Measurements from ENCODE around the gene MMP17. TPM values are rescaled to one million over a fixed set of nuclear protein-coding genes. Genes with fewer than 3 reads are reported as not detected.

Gene MMP17
- total and polyA plus RNA-seq, 5 donors from 2014 or later, result 0.51 TPM; not detected in 4

GRCh38 chr12:131893605-131894312, 65.6 kb downstream of the MMP17 start:
- H3K27me3 Mint-ChIP-seq, result no peaks in the 10 kb centered on the region
- H3K27ac ChIP-seq (ENCODE audit: insufficient read depth, low read length, poor library complexity, severe bottlenecking), result no peak overlapping the region
- H3K36me3 Mint-ChIP-seq, result no peaks in the 10 kb centered on the region
- no peak overlapping the region for H3K4me3 ChIP-seq (ENCODE audit: low read depth, low read length)
- H3K4me1 ChIP-seq (ENCODE audit: control insufficient read depth, insufficient read depth, low read length, poor library complexity, severe bottlenecking), result peaks cover 18% of the 10 kb centered on the region
- no peaks in the 10 kb centered on the region for H3K27me3 ChIP-seq (ENCODE audit: control insufficient read depth, insufficient read depth, low read length)
- ATAC-seq (ENCODE audit: low read depth in 2 of 2) (no peak), DNase-seq (peak in 1 of 3 donors; percentile 23)
- H3K9me3 Mint-ChIP-seq, result no peaks in the 10 kb centered on the region
- peak overlapping the region in 1 of 3 donors; percentile 43 for H3K27ac Mint-ChIP-seq
- H3K4me3 Mint-ChIP-seq, result peak overlapping the region; percentile 31 to 89 (median 68)
- H3K4me1 Mint-ChIP-seq, result peaks cover 0 to 28% (median 2%) of the 10 kb centered on the region in 4 donors
- H3K36me3 ChIP-seq (ENCODE audit: control insufficient read depth, insufficient read depth, low read length), result no peaks in the 10 kb centered on the region
- no peaks in the 10 kb centered on the region for H3K9me3 ChIP-seq (ENCODE audit: control insufficient read depth in 2 of 2, low read length in 2 of 2)

- Histone ChIP-seq H3K4me1 (ENCODE audit: control insufficient read depth, insufficient read depth, low read length, poor library complexity, severe bottlenecking) (peaks cover 18% of the 10 kb centered on the region), H3K27ac (ENCODE audit: insufficient read depth, low read length, poor library complexity, severe bottlenecking) (peak within 1 kb of the TSS; percentile 61), H3K27me3 (ENCODE audit: control insufficient read depth, insufficient read depth, low read length) (no peaks in the 10 kb centered on the region), H3K36me3 (ENCODE audit: control insufficient read depth, insufficient read depth, low read length) (no peaks in the 10 kb centered on the region), H3K9me3 (ENCODE audit: control insufficient read depth in 2 of 2, low read length in 2 of 2) (no peaks in the 10 kb centered on the region), H3K4me3 (ENCODE audit: low read depth, low read length) (peak within 1 kb of the TSS; percentile 37)
- H3K27me3 Mint-ChIP-seq, result no peaks in the 10 kb centered on the region
- peak within 1 kb of the TSS in 2 of 3 donors; percentile 81 to 93 for H3K27ac Mint-ChIP-seq
- peak; percentile 77 to 79 for ATAC-seq (ENCODE audit: low read depth in 2 of 2)
- no peaks in the 10 kb centered on the region for H3K36me3 Mint-ChIP-seq
- H3K9me3 Mint-ChIP-seq, result no peaks in the 10 kb centered on the region
- H3K4me3 Mint-ChIP-seq, result peak within 1 kb of the TSS; percentile 88 to 94 (median 93)
- peaks cover 0 to 28% (median 2%) of the 10 kb centered on the region in 4 donors for H3K4me1 Mint-ChIP-seq
- DNase-seq, result peak; percentile 86 to 91 (median 88)
Measured at GRCh38 chr12:131894313-131894860, 66.2 kb downstream of the MMP17 start, which contains the start of gene ULK1. Gene ULK1 (plus strand): TSS chr12:131894622. CDS start chr12:131895002, 380 bp downstream.

GRCh38 chr12:131894981-131895639, 66.9 kb downstream of the MMP17 start:
- H3K4me3 Mint-ChIP-seq, result peak overlapping the region; percentile 88 to 94 (median 93)
- no peaks in the 10 kb centered on the region for H3K9me3 ChIP-seq (ENCODE audit: control insufficient read depth in 2 of 2, low read length in 2 of 2)
- H3K36me3 ChIP-seq (ENCODE audit: control insufficient read depth, insufficient read depth, low read length), result no peaks in the 10 kb centered on the region
- peak overlapping the region; percentile 37 for H3K4me3 ChIP-seq (ENCODE audit: low read depth, low read length)
- peak overlapping the region in 2 of 3 donors; percentile 81 to 93 for H3K27ac Mint-ChIP-seq
- H3K27me3 Mint-ChIP-seq, result no peaks in the 10 kb centered on the region
- ATAC-seq (ENCODE audit: low read depth in 2 of 2), result no peak
- no peaks in the 10 kb centered on the region for H3K27me3 ChIP-seq (ENCODE audit: control insufficient read depth, insufficient read depth, low read length)
- H3K9me3 Mint-ChIP-seq, result no peaks in the 10 kb centered on the region
- H3K4me1 ChIP-seq (ENCODE audit: control insufficient read depth, insufficient read depth, low read length, poor library complexity, severe bottlenecking), result peaks cover 18% of the 10 kb centered on the region
- peak overlapping the region; percentile 61 for H3K27ac ChIP-seq (ENCODE audit: insufficient read depth, low read length, poor library complexity, severe bottlenecking)
- peaks cover 0 to 29% (median 5%) of the 10 kb centered on the region in 4 donors for H3K4me1 Mint-ChIP-seq
- DNase-seq, result peak in 1 of 3 donors; percentile 26
- peaks cover 2% of the 10 kb centered on the region for H3K36me3 Mint-ChIP-seq

- Mint-ChIP-seq H3K4me1 (peaks cover 0 to 31% (median 7%) of the 10 kb centered on the region in 4 donors), H3K4me3 (peak overlapping the region; percentile 88 to 94 (median 93)), H3K36me3 (peaks cover 3% of the 10 kb centered on the region), H3K27me3 (no peaks in the 10 kb centered on the region), H3K9me3 (no peaks in the 10 kb centered on the region), H3K27ac (peak overlapping the region; percentile 23 to 93 (median 81))
- no peaks in the 10 kb centered on the region for H3K9me3 ChIP-seq (ENCODE audit: control insufficient read depth in 2 of 2, low read length in 2 of 2)
- no peaks in the 10 kb centered on the region for H3K36me3 ChIP-seq (ENCODE audit: control insufficient read depth, insufficient read depth, low read length)
- ATAC-seq (ENCODE audit: low read depth in 2 of 2) (peak in 1 of 2 donors; percentile 5), DNase-seq (peak in 1 of 3 donors; percentile 67)
- H3K4me3 ChIP-seq (ENCODE audit: low read depth, low read length), result peak overlapping the region; percentile 37
- peak overlapping the region; percentile 60 for H3K27ac ChIP-seq (ENCODE audit: insufficient read depth, low read length, poor library complexity, severe bottlenecking)
- H3K27me3 ChIP-seq (ENCODE audit: control insufficient read depth, insufficient read depth, low read length), result no peaks in the 10 kb centered on the region
- H3K4me1 ChIP-seq (ENCODE audit: control insufficient read depth, insufficient read depth, low read length, poor library complexity, severe bottlenecking), result peaks cover 18% of the 10 kb centered on the region
Measured at GRCh38 chr12:131895640-131896079, 67.5 kb downstream of the MMP17 start.

- Mint-ChIP-seq H3K27me3 (no peaks in the 10 kb centered on the region), H3K27ac (peak overlapping the region in 2 of 3 donors; percentile 62 to 81), H3K9me3 (no peaks in the 10 kb centered on the region), H3K36me3 (peaks cover 3% of the 10 kb centered on the region), H3K4me3 (peak overlapping the region; percentile 88 to 94 (median 93)), H3K4me1 (peaks cover 0 to 31% (median 7%) of the 10 kb centered on the region in 4 donors)
- H3K4me3 ChIP-seq (ENCODE audit: low read depth, low read length), result peak overlapping the region; percentile 26
- H3K27me3 ChIP-seq (ENCODE audit: control insufficient read depth, insufficient read depth, low read length), result no peaks in the 10 kb centered on the region
- H3K4me1 ChIP-seq (ENCODE audit: control insufficient read depth, insufficient read depth, low read length, poor library complexity, severe bottlenecking), result peaks cover 18% of the 10 kb centered on the region
- H3K27ac ChIP-seq (ENCODE audit: insufficient read depth, low read length, poor library complexity, severe bottlenecking), result peak overlapping the region; percentile 60
- no peaks in the 10 kb centered on the region for H3K9me3 ChIP-seq (ENCODE audit: control insufficient read depth in 2 of 2, low read length in 2 of 2)
- DNase-seq, result peak; percentile 57 to 82 (median 59)
- no peaks in the 10 kb centered on the region for H3K36me3 ChIP-seq (ENCODE audit: control insufficient read depth, insufficient read depth, low read length)
- peak; percentile 45 to 46 for ATAC-seq (ENCODE audit: low read depth in 2 of 2)
Measured at GRCh38 chr12:131896080-131896810, 68.1 kb downstream of the MMP17 start.

GRCh38 chr12:131896811-131897270, 68.6 kb downstream of the MMP17 start:
- H3K4me3 Mint-ChIP-seq, result peak overlapping the region; percentile 72 to 89 (median 82)
- Histone ChIP-seq H3K27me3 (ENCODE audit: control insufficient read depth, insufficient read depth, low read length) (no peaks in the 10 kb centered on the region), H3K4me1 (ENCODE audit: control insufficient read depth, insufficient read depth, low read length, poor library complexity, severe bottlenecking) (peaks cover 18% of the 10 kb centered on the region), H3K27ac (ENCODE audit: insufficient read depth, low read length, poor library complexity, severe bottlenecking) (no peak overlapping the region), H3K4me3 (ENCODE audit: low read depth, low read length) (no peak overlapping the region), H3K36me3 (ENCODE audit: control insufficient read depth, insufficient read depth, low read length) (no peaks in the 10 kb centered on the region), H3K9me3 (ENCODE audit: control insufficient read depth in 2 of 2, low read length in 2 of 2) (no peaks in the 10 kb centered on the region)
- no peaks in the 10 kb centered on the region for H3K27me3 Mint-ChIP-seq
- H3K4me1 Mint-ChIP-seq, result peaks cover 0 to 34% (median 7%) of the 10 kb centered on the region in 4 donors
- ATAC-seq (ENCODE audit: low read depth in 2 of 2) (no peak), DNase-seq (no peak)
- peaks cover 3% of the 10 kb centered on the region for H3K36me3 Mint-ChIP-seq
- H3K27ac Mint-ChIP-seq, result peak overlapping the region in 1 of 3 donors; percentile 62
- H3K9me3 Mint-ChIP-seq, result no peaks in the 10 kb centered on the region

GRCh38 chr12:131897276-131897675, 69.1 kb downstream of the MMP17 start:
- H3K4me1 Mint-ChIP-seq, result peaks cover 0 to 37% (median 7%) of the 10 kb centered on the region in 4 donors
- peaks cover 3% of the 10 kb centered on the region for H3K36me3 Mint-ChIP-seq
- no peaks in the 10 kb centered on the region for H3K27me3 ChIP-seq (ENCODE audit: control insufficient read depth, insufficient read depth, low read length)
- no peak overlapping the region for H3K27ac ChIP-seq (ENCODE audit: insufficient read depth, low read length, poor library complexity, severe bottlenecking)
- H3K4me1 ChIP-seq (ENCODE audit: control insufficient read depth, insufficient read depth, low read length, poor library complexity, severe bottlenecking), result peaks cover 18% of the 10 kb centered on the region
- no peaks in the 10 kb centered on the region for H3K9me3 Mint-ChIP-seq
- ATAC-seq (ENCODE audit: low read depth in 2 of 2), result no peak
- peak overlapping the region; percentile 65 to 89 (median 74) for H3K4me3 Mint-ChIP-seq
- H3K27ac Mint-ChIP-seq, result peak overlapping the region in 1 of 3 donors; percentile 62
- H3K27me3 Mint-ChIP-seq, result no peaks in the 10 kb centered on the region
- H3K9me3 ChIP-seq (ENCODE audit: control insufficient read depth in 2 of 2, low read length in 2 of 2), result no peaks in the 10 kb centered on the region
- no peak overlapping the region for H3K4me3 ChIP-seq (ENCODE audit: low read depth, low read length)
- DNase-seq, result no peak
- H3K36me3 ChIP-seq (ENCODE audit: control insufficient read depth, insufficient read depth, low read length), result no peaks in the 10 kb centered on the region
